Measurements from ENCODE around the gene UBA3.

The UBA3 gene

GRCh38 chr3:69087030-69087791 is 7.0 kb upstream of the UBA3 start:
- H3K79me1 ChIP-seq (ENCODE audit: low read depth, low read length) = no peaks in the 10 kb centered on the region
- no peak overlapping the region for H3K27ac ChIP-seq (replicated peaks; ENCODE audit: low read length)
- no peak overlapping the region for H2AK5ac ChIP-seq (ENCODE audit: low read depth, low read length)
- H3K4ac ChIP-seq (ENCODE audit: low read length) = no peak overlapping the region
- no peak overlapping the region for H3K18ac ChIP-seq (ENCODE audit: low read length)
- no peak overlapping the region for H2AFZ ChIP-seq (ENCODE audit: low read length)
- peaks cover 0 to 4% of the 10 kb centered on the region in 2 donors for H3K36me3 ChIP-seq (replicated peaks in 1 of 2; ENCODE audit: control insufficient read depth in 2 of 2, insufficient read depth in 2 of 2, low read length in 2 of 2)
- no peak overlapping the region for H3K4me3 ChIP-seq (ENCODE audit: low read length in 2 of 2)
- H4K8ac ChIP-seq (ENCODE audit: low read depth, low read length) = no peak overlapping the region
- no peak overlapping the region for H3K9ac ChIP-seq (ENCODE audit: low read depth, low read length, poor library complexity)
- H2BK12ac ChIP-seq (ENCODE audit: low read length) = no peak overlapping the region
- H4K91ac ChIP-seq (ENCODE audit: low read depth, low read length, poor library complexity) = no peak overlapping the region
- no peak overlapping the region for H3K23ac ChIP-seq (ENCODE audit: low read depth, low read length, poor library complexity)
- no peaks in the 10 kb centered on the region for H3K27me3 ChIP-seq (ENCODE audit: control insufficient read depth in 3 of 3, insufficient read depth in 3 of 3, low read depth in 1 of 3, low read length in 3 of 3)
- no peaks in the 10 kb centered on the region for H3K9me3 ChIP-seq (replicated peaks in 1 of 2; ENCODE audit: control insufficient read depth in 2 of 2, insufficient read depth in 1 of 2, low read depth in 1 of 2, low read length in 2 of 2)
- H2BK5ac ChIP-seq (ENCODE audit: low read length) = no peak overlapping the region
- H2BK15ac ChIP-seq (ENCODE audit: low read length) = no peak overlapping the region
- no CpG with 5 or more reads among the region's 3 CpGs for WGBS, 2 donors (ENCODE audit: extremely low coverage in 2 of 2, insufficient read length in 2 of 2, insufficient replicate concordance in 1 of 2)
- no peak overlapping the region for H3K14ac ChIP-seq (ENCODE audit: low read length)
- no peak overlapping the region for H2BK120ac ChIP-seq (ENCODE audit: low read depth, low read length)
- H3K4me2 ChIP-seq (ENCODE audit: insufficient read depth, low read length, poor library complexity, severe bottlenecking) = no peak overlapping the region
- no peak for DNase-seq (ENCODE audit: low spot score)
- peaks cover 20 to 28% of the 10 kb centered on the region in 2 donors for H3K4me1 ChIP-seq (ENCODE audit: control insufficient read depth in 2 of 2, insufficient read depth in 1 of 2, low read depth in 1 of 2, low read length in 2 of 2)

- H2AFZ ChIP-seq (ENCODE audit: low read length) = peak overlapping the region; percentile 94
- H3K4me2 ChIP-seq (ENCODE audit: insufficient read depth, low read length, poor library complexity, severe bottlenecking) = peak overlapping the region; percentile 70
- peaks cover 0 to 4% of the 10 kb centered on the region in 2 donors for H3K36me3 ChIP-seq (replicated peaks in 1 of 2; ENCODE audit: control insufficient read depth in 2 of 2, insufficient read depth in 2 of 2, low read length in 2 of 2)
- no peak overlapping the region for H3K18ac ChIP-seq (ENCODE audit: low read length)
- WGBS, 2 donors (ENCODE audit: extremely low coverage in 2 of 2, insufficient read length in 2 of 2, insufficient replicate concordance in 1 of 2) = no CpG with 5 or more reads among the region's 8 CpGs
- no peak overlapping the region for H3K14ac ChIP-seq (ENCODE audit: low read length)
- peaks cover 16 to 24% of the 10 kb centered on the region in 2 donors for H3K4me1 ChIP-seq (ENCODE audit: control insufficient read depth in 2 of 2, insufficient read depth in 1 of 2, low read depth in 1 of 2, low read length in 2 of 2)
- H2BK15ac ChIP-seq (ENCODE audit: low read length) = no peak overlapping the region
- H3K27me3 ChIP-seq (ENCODE audit: control insufficient read depth in 3 of 3, insufficient read depth in 3 of 3, low read depth in 1 of 3, low read length in 3 of 3) = no peaks in the 10 kb centered on the region
- H3K4me3 ChIP-seq (ENCODE audit: low read length in 2 of 2) = peak overlapping the region; percentile 85 to 93
- no peak for DNase-seq (ENCODE audit: low spot score)
- H3K23ac ChIP-seq (ENCODE audit: low read depth, low read length, poor library complexity) = no peak overlapping the region
- no peak overlapping the region for H3K9ac ChIP-seq (ENCODE audit: low read depth, low read length, poor library complexity)
- no peak overlapping the region for H2BK120ac ChIP-seq (ENCODE audit: low read depth, low read length)
- no peak overlapping the region for H2AK5ac ChIP-seq (ENCODE audit: low read depth, low read length)
- H3K79me1 ChIP-seq (ENCODE audit: low read depth, low read length) = no peaks in the 10 kb centered on the region
- no peak overlapping the region for H4K91ac ChIP-seq (ENCODE audit: low read depth, low read length, poor library complexity)
- H3K4ac ChIP-seq (ENCODE audit: low read length) = no peak overlapping the region
- no peak overlapping the region for H4K8ac ChIP-seq (ENCODE audit: low read depth, low read length)
- H3K9me3 ChIP-seq (replicated peaks in 1 of 2; ENCODE audit: control insufficient read depth in 2 of 2, insufficient read depth in 1 of 2, low read depth in 1 of 2, low read length in 2 of 2) = no peaks in the 10 kb centered on the region
- no peak overlapping the region for H2BK5ac ChIP-seq (ENCODE audit: low read length)
- H3K27ac ChIP-seq (replicated peaks; ENCODE audit: low read length) = no peak overlapping the region
- H2BK12ac ChIP-seq (ENCODE audit: low read length) = no peak overlapping the region
Measured at GRCh38 chr3:69085833-69086722, 5.9 kb upstream of the UBA3 start.

- Histone ChIP-seq H2AFZ (ENCODE audit: low read length) (peak overlapping the region; percentile 94), H3K9me3 (replicated peaks in 1 of 2; ENCODE audit: control insufficient read depth in 2 of 2, insufficient read depth in 1 of 2, low read depth in 1 of 2, low read length in 2 of 2) (no peaks in the 10 kb centered on the region), H3K18ac (ENCODE audit: low read length) (peak overlapping the region; percentile 71), H3K4ac (ENCODE audit: low read length) (no peak overlapping the region), H3K4me2 (ENCODE audit: insufficient read depth, low read length, poor library complexity, severe bottlenecking) (peak overlapping the region; percentile 70), H3K23ac (ENCODE audit: low read depth, low read length, poor library complexity) (no peak overlapping the region), H3K79me1 (ENCODE audit: low read depth, low read length) (no peaks in the 10 kb centered on the region), H3K27me3 (ENCODE audit: control insufficient read depth in 3 of 3, insufficient read depth in 3 of 3, low read depth in 1 of 3, low read length in 3 of 3) (no peaks in the 10 kb centered on the region), H2BK15ac (ENCODE audit: low read length) (no peak overlapping the region), H3K4me1 (ENCODE audit: control insufficient read depth in 2 of 2, insufficient read depth in 1 of 2, low read depth in 1 of 2, low read length in 2 of 2) (peaks cover 16 to 29% of the 10 kb centered on the region in 2 donors), H3K4me3 (ENCODE audit: low read length in 2 of 2) (peak overlapping the region; percentile 85 to 93), H2BK5ac (ENCODE audit: low read length) (peak overlapping the region; percentile 21), H2AK5ac (ENCODE audit: low read depth, low read length) (no peak overlapping the region), H3K27ac (replicated peaks; ENCODE audit: low read length) (no peak overlapping the region), H2BK120ac (ENCODE audit: low read depth, low read length) (no peak overlapping the region), H3K9ac (ENCODE audit: low read depth, low read length, poor library complexity) (peak overlapping the region; percentile 89), H3K14ac (ENCODE audit: low read length) (no peak overlapping the region), H3K36me3 (replicated peaks in 1 of 2; ENCODE audit: control insufficient read depth in 2 of 2, insufficient read depth in 2 of 2, low read length in 2 of 2) (peaks cover 0 to 4% of the 10 kb centered on the region in 2 donors), H4K8ac (ENCODE audit: low read depth, low read length) (no peak overlapping the region), H4K91ac (ENCODE audit: low read depth, low read length, poor library complexity) (no peak overlapping the region), H2BK12ac (ENCODE audit: low read length) (no peak overlapping the region)
- no peak for DNase-seq (ENCODE audit: low spot score)
- WGBS, 2 donors (ENCODE audit: extremely low coverage in 2 of 2, insufficient read length in 2 of 2, insufficient replicate concordance in 1 of 2) = no CpG with 5 or more reads among the region's 26 CpGs
Measured at GRCh38 chr3:69085168-69085832, 5.1 kb upstream of the UBA3 start.

Data from neuronal stem cell (in vitro differentiated cells).